HL-60 (cell line): Measurements from ENCODE around the gene TEAD4.

Experiments
- DNase-seq, 2 experiments: peaks; one replicate each; pipeline ENCODE4 v3.0.0-alpha.2; 2010 to 2020; ENCODE audit warnings: low read depth in 1 of 2, low spot score in 1 of 2
- H3K27ac ChIP-seq: fragments of 250-450 bp; sonication (Bioruptor Pico); replicated peaks from 2 replicates; pipeline ENCODE4 v1.5.1; 2020; ENCODE audit warnings: mild to moderate bottlenecking, moderate library complexity
- H3K27me3 ChIP-seq: fragments of 250-450 bp; sonication (Bioruptor Pico); 2 replicates; pipeline ENCODE4 v1.5.1; 2021; ENCODE audit warnings: mild to moderate bottlenecking, moderate library complexity; ENCODE audit not compliant: insufficient read depth, poor library complexity, severe bottlenecking
- H3K4me3 ChIP-seq: replicated peaks from 2 replicates; pipeline ENCODE4 v1.5.1; 2011; ENCODE audit warnings: mild to moderate bottlenecking, control low read depth, low read length; ENCODE audit not compliant: insufficient read depth
- CTCF ChIP-seq: IDR thresholded peaks from one replicate; pipeline ENCODE4 v1.5.1; 2011; ENCODE audit warnings: low read length, control low read depth, inconsistent platforms; ENCODE audit not compliant: insufficient read depth
- GABPA ChIP-seq: IDR thresholded peaks from 2 replicates; pipeline ENCODE4 v1.6.1; 2012; ENCODE audit warnings: low read depth
- POLR2AphosphoS5 ChIP-seq: IDR thresholded peaks from 2 replicates; pipeline ENCODE4 v1.6.1; 2012; ENCODE audit warnings: low read depth
- SPI1 ChIP-seq: IDR thresholded peaks from 2 replicates; pipeline ENCODE4 v1.6.1; 2012; ENCODE audit warnings: low read depth, mild to moderate bottlenecking, borderline replicate concordance
- TF ChIP-seq, protein P1 (sequence below): IDR thresholded peaks from 2 replicates; pipeline ENCODE4 v1.6.1; 2012; ENCODE audit warnings: low read depth; ENCODE audit not compliant: insufficient replicate concordance

TEAD4 gene

GRCh38 chr12:2963154-2963759, 4.1 kb downstream of the TEAD4 start:
- TF ChIP-seq SPI1 (no peak), CTCF (no peak)
- TF ChIP-seq, protein P1, sequence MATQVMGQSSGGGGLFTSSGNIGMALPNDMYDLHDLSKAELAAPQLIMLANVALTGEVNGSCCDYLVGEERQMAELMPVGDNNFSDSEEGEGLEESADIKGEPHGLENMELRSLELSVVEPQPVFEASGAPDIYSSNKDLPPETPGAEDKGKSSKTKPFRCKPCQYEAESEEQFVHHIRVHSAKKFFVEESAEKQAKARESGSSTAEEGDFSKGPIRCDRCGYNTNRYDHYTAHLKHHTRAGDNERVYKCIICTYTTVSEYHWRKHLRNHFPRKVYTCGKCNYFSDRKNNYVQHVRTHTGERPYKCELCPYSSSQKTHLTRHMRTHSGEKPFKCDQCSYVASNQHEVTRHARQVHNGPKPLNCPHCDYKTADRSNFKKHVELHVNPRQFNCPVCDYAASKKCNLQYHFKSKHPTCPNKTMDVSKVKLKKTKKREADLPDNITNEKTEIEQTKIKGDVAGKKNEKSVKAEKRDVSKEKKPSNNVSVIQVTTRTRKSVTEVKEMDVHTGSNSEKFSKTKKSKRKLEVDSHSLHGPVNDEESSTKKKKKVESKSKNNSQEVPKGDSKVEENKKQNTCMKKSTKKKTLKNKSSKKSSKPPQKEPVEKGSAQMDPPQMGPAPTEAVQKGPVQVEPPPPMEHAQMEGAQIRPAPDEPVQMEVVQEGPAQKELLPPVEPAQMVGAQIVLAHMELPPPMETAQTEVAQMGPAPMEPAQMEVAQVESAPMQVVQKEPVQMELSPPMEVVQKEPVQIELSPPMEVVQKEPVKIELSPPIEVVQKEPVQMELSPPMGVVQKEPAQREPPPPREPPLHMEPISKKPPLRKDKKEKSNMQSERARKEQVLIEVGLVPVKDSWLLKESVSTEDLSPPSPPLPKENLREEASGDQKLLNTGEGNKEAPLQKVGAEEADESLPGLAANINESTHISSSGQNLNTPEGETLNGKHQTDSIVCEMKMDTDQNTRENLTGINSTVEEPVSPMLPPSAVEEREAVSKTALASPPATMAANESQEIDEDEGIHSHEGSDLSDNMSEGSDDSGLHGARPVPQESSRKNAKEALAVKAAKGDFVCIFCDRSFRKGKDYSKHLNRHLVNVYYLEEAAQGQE: no peak
- Histone ChIP-seq H3K27me3 (peaks cover 36% of the 10 kb centered on the region), H3K4me3 (no peak overlapping the region), H3K27ac (no peak overlapping the region)
- DNase-seq: no peak

DNA sequence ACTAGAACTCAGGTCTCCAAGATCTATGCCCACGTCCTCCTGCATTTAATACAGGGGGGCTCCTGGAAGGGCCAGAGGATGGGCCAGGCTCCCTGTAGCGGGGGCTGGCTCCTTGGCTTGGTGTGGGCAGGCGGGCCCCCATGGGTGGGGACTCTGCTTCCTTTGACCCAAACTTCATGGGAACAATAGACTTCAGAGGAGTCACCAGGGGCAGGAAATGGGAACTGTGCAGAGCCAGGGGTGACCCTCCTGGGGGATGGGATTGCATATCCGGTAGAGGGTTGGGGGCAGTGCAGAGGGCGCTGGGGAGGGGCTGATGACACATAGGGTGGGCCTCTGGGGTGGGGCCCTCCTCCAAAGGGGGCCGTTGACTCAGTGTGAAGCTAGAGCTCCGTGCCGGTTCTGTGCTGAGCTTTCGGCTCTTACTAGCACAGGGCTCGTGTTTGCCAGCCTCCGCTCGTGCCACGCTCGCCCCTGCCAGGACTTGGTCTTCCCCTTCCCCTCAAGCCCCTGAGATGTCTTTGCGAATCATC, 4.6 kb downstream of the TEAD4 start:
- DNase-seq: no peak
- Histone ChIP-seq H3K27ac (no peak overlapping the region), H3K27me3 (peaks cover 31% of the 10 kb centered on the region), H3K4me3 (no peak overlapping the region)
- TF ChIP-seq SPI1 (no peak), CTCF (no peak)
- TF ChIP-seq, protein P1: no peak

DNA sequence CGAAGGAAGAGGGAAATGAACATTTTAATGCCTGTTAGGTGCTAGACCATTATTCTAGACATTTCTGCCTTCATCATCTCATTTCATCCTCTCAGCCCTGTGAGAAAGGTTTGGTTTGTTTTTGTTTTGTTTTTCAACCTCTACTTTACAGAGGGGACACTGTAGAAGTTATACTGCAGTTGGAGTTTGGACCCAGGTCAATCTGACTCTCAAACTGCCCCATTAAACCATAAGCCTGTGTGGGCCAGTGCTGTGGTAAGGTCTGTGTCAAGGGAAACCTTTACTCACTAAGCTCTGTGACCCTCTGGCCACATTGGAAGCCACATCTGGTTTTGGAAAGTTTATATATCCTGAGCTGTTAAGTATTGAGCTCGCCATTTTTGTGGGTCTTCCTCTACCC, 8.5 kb downstream of the TEAD4 start:
- no peak for TF ChIP-seq POLR2AphosphoS5
- TF ChIP-seq, protein P1: no peak
- TF ChIP-seq GABPA: no peak
- no peak for TF ChIP-seq SPI1
- TF ChIP-seq CTCF: no peak
- Histone ChIP-seq H3K27me3 (peaks cover 8% of the 10 kb centered on the region), H3K27ac (no peak overlapping the region), H3K4me3 (no peak overlapping the region)
- DNase-seq: no peak
